NCI-H345 treated with DMSO at 0.1 percent for 48 hours (cell line): ENCODE results near the gene DYNLT4.
"Not testable (repeated sequence)": the region's sequence is repeated elsewhere in the genome, so short reads cannot be mapped to it uniquely, and the experiment has no call there.

ENCODE experiments used
- DNase-seq: peaks from one replicate; lab custom pipeline; 2025; ENCODE audit not compliant: unreplicated experiment; lab: John Stamatoyannopoulos, UW

Gene DYNLT4

GRCh38 chr1:44829506-44830384, 22.6 kb upstream of the DYNLT4 start:
- no peak for DNase-seq

- no peak for DNase-seq
Measured at GRCh38 chr1:44828841-44829440, 21.8 kb upstream of the DYNLT4 start.

GRCh38 chr1:44828003-44828651, 21.0 kb upstream of the DYNLT4 start:
- no peak for DNase-seq

- DNase-seq: no peak
Measured at GRCh38 chr1:44827197-44828002, 20.2 kb upstream of the DYNLT4 start.

- no peak for DNase-seq
Measured at GRCh38 chr1:44826375-44827196, 19.4 kb upstream of the DYNLT4 start.

GRCh38 chr1:44824392-44824791, 17.2 kb upstream of the DYNLT4 start:
- DNase-seq: not testable (repeated sequence)

GRCh38 chr1:44822981-44823451, 15.9 kb upstream of the DYNLT4 start:
- DNase-seq: no peak

- DNase-seq: no peak
Measured at GRCh38 chr1:44822131-44822701, 15.1 kb upstream of the DYNLT4 start.

GRCh38 chr1:44821240-44821715, 14.1 kb upstream of the DYNLT4 start:
- no peak for DNase-seq

- no peak for DNase-seq
Measured at GRCh38 chr1:44820328-44821239, 13.4 kb upstream of the DYNLT4 start.

GRCh38 chr1:44819608-44820327, 12.6 kb upstream of the DYNLT4 start:
- no peak for DNase-seq

GRCh38 chr1:44819196-44819607, 12.1 kb upstream of the DYNLT4 start:
- DNase-seq: no peak

- DNase-seq: no peak
Measured at GRCh38 chr1:44817771-44818495, 10.8 kb upstream of the DYNLT4 start.

- no peak for DNase-seq
Measured at GRCh38 chr1:44817307-44817706, 10.2 kb upstream of the DYNLT4 start.

GRCh38 chr1:44815926-44816325, 8.8 kb upstream of the DYNLT4 start:
- not testable (repeated sequence) for DNase-seq

GRCh38 chr1:44812822-44813543, 5.8 kb upstream of the DYNLT4 start:
- no peak for DNase-seq

GRCh38 chr1:44811234-44811633, 4.1 kb upstream of the DYNLT4 start:
- no peak for DNase-seq
